NCI-H2227 (cell line): ENCODE data around the gene ZNF526.

Experiments
- DNase-seq: peaks from one replicate; lab custom pipeline; 2025; ENCODE audit not compliant: unreplicated experiment; lab: John Stamatoyannopoulos, UW

The ZNF526 gene

GRCh38 chr19:42196011-42197001, 23.8 kb upstream of the ZNF526 start:
- no peak for DNase-seq

GRCh38 chr19:42197375-42197817, 22.7 kb upstream of the ZNF526 start:
- DNase-seq, result no peak

GRCh38 chr19:42198676-42199439, 21.3 kb upstream of the ZNF526 start:
- no peak for DNase-seq

- DNase-seq, result no peak
Observed at GRCh38 chr19:42199440-42200115, 20.5 kb upstream of the ZNF526 start.

GRCh38 chr19:42200116-42200715, 19.9 kb upstream of the ZNF526 start:
- DNase-seq, result no peak

GRCh38 chr19:42201489-42202289, 18.4 kb upstream of the ZNF526 start:
- DNase-seq, result no peak

- no peak for DNase-seq
Observed at GRCh38 chr19:42202290-42202880, 17.7 kb upstream of the ZNF526 start.

GRCh38 chr19:42203700-42204099, 16.4 kb upstream of the ZNF526 start:
- DNase-seq, result no peak

GRCh38 chr19:42204664-42205063, 15.4 kb upstream of the ZNF526 start:
- no peak for DNase-seq

- DNase-seq, result no peak
Observed at GRCh38 chr19:42206871-42207755, 13.0 kb upstream of the ZNF526 start.

GRCh38 chr19:42207767-42208271, 12.3 kb upstream of the ZNF526 start:
- DNase-seq, result no peak

GRCh38 chr19:42208612-42209011, 11.5 kb upstream of the ZNF526 start:
- DNase-seq, result no peak

GRCh38 chr19:42212886-42213285, 7.2 kb upstream of the ZNF526 start:
- DNase-seq, result no peak

GRCh38 chr19:42214810-42215485, 5.2 kb upstream of the ZNF526 start:
- no peak for DNase-seq

- peak; percentile 89 for DNase-seq
Observed at GRCh38 chr19:42216653-42217519, 3.2 kb upstream of the ZNF526 start.

GRCh38 chr19:42217520-42218437, 2.3 kb upstream of the ZNF526 start, which contains the start of gene DEDD2:
TSS of gene DEDD2 (minus strand) at chr19:42217677. CDS start at chr19:42217007, 670 bp downstream.
- DNase-seq, result peak; percentile 100
